ENCODE measurements around the gene BORCS5. TPM values are rescaled to one million over a fixed set of nuclear protein-coding genes. Genes with fewer than 3 reads are reported as not detected.

Gene BORCS5
- total and polyA plus RNA-seq, 2 of the 4 experiments (the other 2 are of a cell fraction), result 14.4 to 18.3 TPM

GRCh38 chr12:12428047-12428446 is 71.2 kb downstream of the BORCS5 start:
- Histone ChIP-seq H2BK120ac (ENCODE audit: low read depth, low read length) (no peak overlapping the region), H4K91ac (ENCODE audit: insufficient read depth, low read depth, low read length) (no peak overlapping the region), H2BK5ac (ENCODE audit: low read depth, low read length, poor library complexity, severe bottlenecking) (no peak overlapping the region), H3K4me1 (ENCODE audit: control insufficient read depth, insufficient read depth, low read length) (peaks cover 23% of the 10 kb centered on the region), H3K14ac (replicated peaks; ENCODE audit: low read depth, low read length) (no peak overlapping the region), H4K20me1 (ENCODE audit: insufficient read depth, low read length) (no peaks in the 10 kb centered on the region), H2AFZ (replicated peaks; ENCODE audit: low read length, poor library complexity) (no peak overlapping the region), H3K27me3 (ENCODE audit: control insufficient read depth, insufficient read depth, low read length) (no peaks in the 10 kb centered on the region), H3K4me2 (ENCODE audit: low read depth, low read length) (no peak overlapping the region), H3K9me3 (ENCODE audit: control insufficient read depth, insufficient read depth, low read length) (peaks cover 4% of the 10 kb centered on the region), H2AK5ac (ENCODE audit: low read depth, low read length) (no peak overlapping the region), H3K56ac (ENCODE audit: extremely low read depth, insufficient read depth, low read length) (no peak overlapping the region), H3K27ac (ENCODE audit: insufficient read depth, low read length) (no peak overlapping the region), H4K5ac (ENCODE audit: low read depth, low read length) (no peak overlapping the region), H2BK15ac (ENCODE audit: low read depth, low read length) (no peak overlapping the region), H3K4me3 (ENCODE audit: insufficient read depth, low read depth, low read length) (no peak overlapping the region), H3K23ac (ENCODE audit: low read depth, low read length) (no peak overlapping the region), H4K8ac (ENCODE audit: low read depth in 2 of 2, low read length in 2 of 2) (no peak overlapping the region), H2AK9ac (replicated peaks; ENCODE audit: low read depth, low read length, poor library complexity) (no peak overlapping the region), H2BK20ac (ENCODE audit: low read depth, low read length) (no peak overlapping the region), H3K79me1 (ENCODE audit: low read depth in 1 of 2, low read length in 2 of 2) (peaks cover 4 to 20% of the 10 kb centered on the region in 2 experiments; a peak in 1 of 4 replicates), H3K9ac (ENCODE audit: low read depth, low read length) (no peak overlapping the region), H3K18ac (ENCODE audit: low read depth, low read length) (no peak overlapping the region), H3K36me3 (ENCODE audit: control insufficient read depth, insufficient read depth, low read length) (no peaks in the 10 kb centered on the region), H3K4ac (ENCODE audit: low read depth, low read length) (no peak overlapping the region), H3K9me1 (ENCODE audit: insufficient read depth, low read length) (peaks cover 4% of the 10 kb centered on the region; the same call in 1 of the 2 replicates)
- ChIA-PET POLR2A (ENCODE audit: unreplicated experiment) (no interaction called here), CTCF (no interaction called here)
- WGBS, 2 experiments (ENCODE audit: extremely low coverage in 2 of 2, insufficient read length in 1 of 2), result no CpG with 5 or more reads among the region's 2 CpGs
- BruUV-seq (replicated peaks), result no TSS peak
- dilution Hi-C loops (cut with HindIII; ENCODE audit: low sequenced_read_pairs, unreplicated experiment), result no loop called here
- no peak for DNase-seq
- intact Hi-C loops (cut with micrococcal nuclease), result no loop called here
- in situ Hi-C loops (cut with MboI; ENCODE audit: low sequenced_read_pairs), result no loop called here
- ATAC-seq (ENCODE audit: low read depth), result no peak
- TF ChIP-seq CHD1 (IDR thresholded peaks at IDR 0.05; ENCODE audit: low read depth, low read length) (no peak), RFX5 (IDR thresholded peaks at IDR 0.05; ENCODE audit: low read depth, low read length) (no peak), BHLHE40 (IDR thresholded peaks at IDR 0.05; ENCODE audit: low read depth, low read length) (no peak), FOS (IDR thresholded peaks at IDR 0.05; ENCODE audit: low read depth, low read length) (no peak), USF2 (IDR thresholded peaks at IDR 0.05; ENCODE audit: low read depth, low read length) (no peak), CEBPB (IDR thresholded peaks at IDR 0.05; ENCODE audit: low read depth, low read length) (no peak), POLR2A (IDR thresholded peaks at IDR 0.05; ENCODE audit: low read depth, low read length) (no peak), MXI1 (IDR thresholded peaks at IDR 0.05; ENCODE audit: borderline replicate concordance, low read depth, low read length) (no peak), RCOR1 (IDR thresholded peaks at IDR 0.05; ENCODE audit: insufficient replicate concordance, low read length) (no peak), MAFK (IDR thresholded peaks at IDR 0.05; ENCODE audit: low read depth, low read length) (no peak), ELK1 (IDR thresholded peaks at IDR 0.05; ENCODE audit: borderline replicate concordance, low read depth, low read length) (no peak)

All from IMR-90 (cell line).